ENCODE data around the gene MAP7.
"Not testable (repeated sequence)": the region's sequence is repeated elsewhere in the genome, so short reads cannot be mapped to it uniquely, and the experiment has no call there.

The MAP7 gene

DNA sequence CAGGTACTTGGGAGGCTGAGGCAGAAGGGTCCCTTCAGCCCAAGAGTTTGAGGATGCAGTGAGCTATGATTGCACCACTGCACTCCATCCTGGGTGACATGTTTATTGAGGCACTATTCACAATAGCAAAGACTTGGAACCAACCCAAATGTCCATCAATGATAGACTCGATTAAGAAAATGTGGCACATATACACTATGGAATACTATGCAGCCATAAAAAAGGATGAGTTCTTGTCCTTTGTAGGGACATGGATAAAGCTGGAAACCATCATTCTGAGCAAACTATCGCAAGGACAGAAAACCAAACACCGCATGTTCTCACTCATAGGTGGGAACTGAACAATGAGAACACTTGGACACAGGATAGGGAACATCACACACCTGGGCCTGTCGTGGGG lies 149.0 kb downstream of the MAP7 start:
- in situ Hi-C loops (cut with MboI; ENCODE audit: low sequenced_read_pairs) = not testable (repeated sequence)

DNA sequence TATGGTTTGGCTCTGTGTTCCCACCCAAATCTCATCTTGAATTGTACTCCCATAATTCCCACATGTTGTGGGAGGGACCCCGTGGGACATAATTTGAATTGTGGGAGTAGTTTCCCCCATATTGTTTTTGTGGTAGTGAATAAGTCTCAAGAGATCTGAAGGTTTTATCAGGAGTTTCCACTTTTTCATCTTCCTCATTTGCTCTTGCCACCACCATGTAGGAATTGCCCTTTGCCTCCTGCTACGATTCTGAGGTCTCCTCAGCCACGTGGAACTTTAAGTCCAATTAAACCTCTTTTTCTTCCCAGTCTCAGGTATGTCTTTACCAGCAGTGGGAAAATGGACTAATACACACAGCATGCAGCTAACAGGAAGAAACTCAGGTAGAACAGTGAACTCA lies 151.8 kb downstream of the MAP7 start:
- in situ Hi-C loops (cut with MboI; ENCODE audit: low sequenced_read_pairs) = no loop called here

DNA sequence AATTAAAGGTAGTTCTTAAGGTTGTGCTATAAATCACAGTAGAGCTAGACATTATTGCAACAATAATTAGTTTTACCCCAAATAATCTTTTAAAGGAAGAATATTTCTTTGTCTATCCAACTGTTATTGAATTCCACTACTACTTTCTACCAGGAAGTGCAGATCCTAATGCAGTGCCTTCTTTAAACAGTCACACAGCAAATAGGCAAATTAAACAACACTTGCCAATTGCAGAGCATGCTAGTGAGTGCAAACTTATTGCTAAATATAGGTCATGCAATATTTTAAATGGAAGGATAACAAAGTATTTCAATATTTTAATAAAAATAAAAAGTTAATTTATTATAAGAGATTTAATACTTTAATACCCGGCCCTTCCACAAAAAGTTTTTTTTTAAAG lies 153.3 kb downstream of the MAP7 start:
- in situ Hi-C loops (cut with MboI; ENCODE audit: low sequenced_read_pairs) = no loop called here

DNA sequence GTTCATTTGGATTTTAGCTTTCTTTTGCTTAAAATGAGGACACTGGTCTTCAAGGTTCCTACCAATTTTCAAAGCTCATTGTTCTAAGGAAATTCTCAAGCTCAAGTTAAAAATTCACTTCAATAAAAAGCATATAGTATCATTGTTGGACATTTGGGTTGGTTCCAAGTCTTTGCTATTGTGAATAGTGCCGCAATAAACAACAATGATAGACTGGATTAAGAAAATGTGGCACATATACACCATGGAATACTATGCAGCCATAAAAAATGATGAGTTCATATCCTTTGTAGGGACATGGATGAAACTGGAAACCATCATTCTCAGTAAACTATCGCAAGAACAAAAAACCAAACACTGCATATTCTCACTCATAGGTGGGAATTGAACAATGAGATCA lies 159.3 kb downstream of the MAP7 start:
- in situ Hi-C loops (cut with MboI; ENCODE audit: low sequenced_read_pairs) = not testable (repeated sequence)

DNA sequence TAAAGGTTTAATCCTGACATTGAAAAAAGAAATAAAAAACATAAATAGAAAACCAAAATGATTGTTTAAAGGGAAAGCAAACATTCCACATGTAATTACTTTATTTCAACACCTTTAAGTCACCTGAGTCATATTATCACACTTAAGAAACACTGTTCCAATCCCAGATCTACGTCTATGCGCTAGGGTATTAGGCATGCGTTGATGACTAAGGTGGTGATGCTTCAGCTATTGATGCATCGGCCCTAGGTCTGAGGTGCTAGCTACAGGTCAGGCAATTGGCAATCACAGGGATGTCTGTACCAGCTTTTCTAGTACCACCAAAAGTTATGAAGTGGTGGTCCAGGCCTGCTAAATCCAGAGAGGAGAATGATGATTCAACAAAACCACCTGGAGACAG lies 162.9 kb downstream of the MAP7 start:
- in situ Hi-C loops (cut with MboI; ENCODE audit: low sequenced_read_pairs) = no loop called here

DNA sequence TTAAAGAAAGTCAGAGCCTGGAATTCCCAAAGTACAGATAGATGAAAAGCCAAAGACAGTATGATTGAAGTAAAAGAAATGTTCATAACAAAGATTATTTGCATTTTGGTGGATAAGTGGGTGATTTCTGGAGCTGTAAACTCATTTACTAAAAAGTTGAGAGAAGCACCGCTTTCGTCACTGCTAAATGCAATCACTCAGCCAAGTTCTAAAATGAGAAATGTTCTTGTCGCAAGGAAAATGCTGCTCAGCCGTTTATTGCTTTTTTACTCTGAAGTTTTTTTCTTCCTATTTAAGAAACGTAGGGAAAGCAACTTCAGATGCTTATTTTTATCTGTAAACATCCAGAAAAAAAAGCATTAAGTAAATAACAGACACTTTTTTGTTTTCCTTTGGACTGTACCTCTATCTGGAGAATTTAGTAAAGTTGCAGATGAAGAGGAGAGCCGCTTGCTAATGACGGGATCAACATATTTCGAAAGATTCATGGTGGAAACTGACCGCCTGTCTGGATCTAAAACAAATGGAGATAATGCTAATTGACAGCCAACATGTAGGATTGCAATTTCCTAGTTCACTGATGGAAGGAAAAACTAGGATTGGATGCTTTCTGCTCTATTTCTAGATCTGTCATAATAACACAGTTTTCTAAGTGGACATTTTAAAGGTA lies 166.8 kb downstream of the MAP7 start:
- in situ Hi-C loops (cut with MboI; ENCODE audit: low sequenced_read_pairs) = no loop called here

DNA sequence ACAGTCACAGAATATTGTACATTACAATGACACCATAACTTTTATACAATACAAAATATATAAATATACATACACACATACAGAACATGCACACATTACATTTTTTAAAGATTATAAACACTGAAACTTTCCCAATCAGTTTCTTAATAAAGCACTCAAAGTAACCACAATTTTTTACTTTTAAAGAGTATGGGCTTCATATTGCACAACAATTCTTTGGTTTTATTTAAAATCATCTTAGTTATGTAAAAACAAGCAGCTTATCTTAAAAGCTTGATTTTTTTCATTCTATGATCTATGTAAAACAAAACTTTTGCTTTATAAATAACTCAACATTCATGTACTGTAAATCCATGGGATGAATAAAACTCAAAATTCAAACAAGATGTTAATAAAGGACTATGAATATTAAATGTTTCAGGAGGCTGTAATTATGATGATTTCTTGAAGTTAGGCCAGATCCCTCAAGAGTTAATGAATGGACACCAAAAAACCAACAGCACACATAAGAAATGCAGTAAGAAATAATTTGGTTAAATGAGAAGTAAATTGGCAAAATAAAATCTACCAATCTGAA lies 167.5 kb downstream of the MAP7 start:
- in situ Hi-C loops (cut with MboI; ENCODE audit: low sequenced_read_pairs) = no loop called here

DNA sequence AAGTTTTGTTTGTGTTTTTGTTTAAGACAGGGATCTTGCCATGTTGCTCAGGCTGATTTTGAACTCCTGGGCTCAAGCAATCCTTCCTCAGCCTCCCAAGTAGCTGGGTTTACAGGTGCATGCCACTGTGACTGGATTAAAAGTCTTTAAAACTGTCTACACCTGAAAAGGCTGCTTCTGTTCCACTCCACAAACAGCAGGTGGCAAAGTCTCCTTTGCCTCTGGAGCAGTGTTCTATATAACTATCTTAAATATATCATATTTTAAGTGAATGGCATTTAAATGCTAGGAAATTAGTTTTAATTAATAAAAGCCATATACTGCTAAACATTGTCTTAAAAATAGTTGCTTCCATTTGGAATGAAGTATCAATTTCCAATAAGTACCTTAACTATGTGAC lies 171.3 kb downstream of the MAP7 start:
- in situ Hi-C loops (cut with MboI; ENCODE audit: low sequenced_read_pairs) = no loop called here

DNA sequence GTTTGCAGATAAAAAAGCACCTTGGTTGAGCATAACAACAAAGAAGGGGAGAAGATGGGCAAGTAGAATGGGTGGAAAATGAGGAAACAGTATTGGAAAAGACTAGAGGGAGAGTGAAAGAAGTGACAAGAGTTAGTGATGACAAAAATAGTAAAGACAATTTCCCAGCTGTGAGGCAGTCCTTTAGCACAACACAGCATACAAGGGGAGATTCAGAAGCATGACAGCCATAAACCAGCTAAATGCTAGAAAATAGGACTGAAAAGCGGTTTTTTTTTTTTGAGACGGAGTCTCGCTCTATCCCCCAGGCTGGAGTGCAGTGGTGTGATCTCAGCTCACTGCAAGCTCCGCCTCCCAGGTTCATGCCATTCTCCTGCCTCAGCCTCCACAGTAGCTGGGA lies 174.4 kb downstream of the MAP7 start:
- in situ Hi-C loops (cut with MboI; ENCODE audit: low sequenced_read_pairs) = not testable (repeated sequence)

DNA sequence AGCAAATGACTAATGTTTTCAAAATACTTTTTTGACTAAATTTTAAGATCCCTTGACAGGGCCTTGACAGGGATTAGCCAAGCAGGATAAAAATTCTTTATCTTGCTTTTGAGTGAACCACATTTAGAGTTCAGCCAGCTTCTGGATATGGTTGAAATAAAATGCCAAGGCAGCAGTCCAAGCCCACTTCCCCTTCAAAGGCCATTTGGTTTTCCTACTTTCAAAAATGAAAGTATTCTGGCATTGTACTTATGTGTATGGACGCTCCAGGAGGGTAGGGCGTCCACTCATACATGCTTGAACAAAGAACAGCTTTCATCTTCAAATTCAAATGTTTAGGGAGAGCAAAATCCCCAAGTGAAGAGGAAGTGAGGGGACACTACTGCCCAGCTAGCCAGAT lies 178.3 kb downstream of the MAP7 start:
- in situ Hi-C loops (cut with MboI; ENCODE audit: low sequenced_read_pairs) = no loop called here

DNA sequence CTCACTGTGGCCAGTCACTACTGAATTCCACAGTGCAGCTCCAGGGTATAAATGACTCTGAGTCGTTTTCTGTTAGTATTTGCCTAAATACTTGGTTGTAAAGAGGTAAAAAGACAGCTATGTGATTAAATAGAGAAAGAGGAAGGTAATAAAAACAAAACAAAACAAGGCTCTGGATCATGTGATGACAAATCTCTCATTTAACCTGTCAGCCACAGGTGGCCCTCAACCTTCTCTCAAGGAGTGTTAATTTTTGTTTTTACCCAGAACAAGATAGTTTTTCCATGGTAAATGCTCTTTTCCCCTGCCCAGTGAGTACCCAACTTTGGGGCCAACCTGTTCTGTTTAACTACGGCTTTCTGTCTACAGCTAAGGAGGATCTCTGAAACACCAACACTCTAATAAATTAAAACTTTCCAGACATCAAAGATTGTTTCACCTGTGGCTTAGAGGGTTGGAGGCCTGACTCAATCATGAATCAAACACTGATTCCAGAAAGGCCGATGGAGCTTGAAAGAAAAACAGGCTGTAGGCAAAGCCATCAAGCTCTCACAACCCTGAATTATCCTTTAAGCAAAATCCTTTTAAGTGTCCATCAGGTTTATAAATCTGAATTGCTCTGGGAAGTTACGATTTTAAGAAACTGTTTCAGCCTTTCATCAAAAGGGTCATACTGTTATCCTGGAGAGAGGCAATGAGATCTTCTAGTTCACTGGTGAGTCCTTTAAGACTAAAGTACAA lies 179.1 kb downstream of the MAP7 start:
- in situ Hi-C loops (cut with MboI; ENCODE audit: low sequenced_read_pairs) = no loop called here

DNA sequence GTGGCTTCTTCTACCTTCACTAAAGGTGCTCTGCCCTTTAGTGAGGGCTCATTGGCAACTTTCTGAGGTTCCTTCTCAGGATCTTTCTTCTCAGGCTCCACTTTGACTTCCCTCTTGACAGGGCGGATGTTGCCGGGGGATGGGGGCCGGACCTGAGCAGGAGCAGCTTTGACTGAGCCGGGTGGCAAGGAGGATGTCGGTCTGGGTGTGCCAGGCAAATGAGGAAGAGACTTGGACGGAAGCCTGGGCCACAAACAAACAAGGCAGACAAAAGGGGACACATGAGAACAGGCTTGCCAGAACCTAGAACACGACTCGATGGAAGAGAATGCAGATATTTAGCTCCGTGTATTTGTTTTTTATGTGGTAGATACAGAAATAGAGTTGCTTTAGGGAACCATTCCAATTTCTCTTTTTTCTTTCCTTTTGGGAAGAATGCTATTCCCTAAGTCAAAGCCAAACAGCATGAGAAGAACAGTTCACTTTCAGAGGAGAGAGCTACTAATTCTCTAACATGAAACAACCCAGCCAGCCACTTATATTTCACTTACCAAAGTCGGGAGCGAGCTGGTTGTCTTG lies 184.4 kb downstream of the MAP7 start:
- in situ Hi-C loops (cut with MboI; ENCODE audit: low sequenced_read_pairs) = no loop called here

DNA sequence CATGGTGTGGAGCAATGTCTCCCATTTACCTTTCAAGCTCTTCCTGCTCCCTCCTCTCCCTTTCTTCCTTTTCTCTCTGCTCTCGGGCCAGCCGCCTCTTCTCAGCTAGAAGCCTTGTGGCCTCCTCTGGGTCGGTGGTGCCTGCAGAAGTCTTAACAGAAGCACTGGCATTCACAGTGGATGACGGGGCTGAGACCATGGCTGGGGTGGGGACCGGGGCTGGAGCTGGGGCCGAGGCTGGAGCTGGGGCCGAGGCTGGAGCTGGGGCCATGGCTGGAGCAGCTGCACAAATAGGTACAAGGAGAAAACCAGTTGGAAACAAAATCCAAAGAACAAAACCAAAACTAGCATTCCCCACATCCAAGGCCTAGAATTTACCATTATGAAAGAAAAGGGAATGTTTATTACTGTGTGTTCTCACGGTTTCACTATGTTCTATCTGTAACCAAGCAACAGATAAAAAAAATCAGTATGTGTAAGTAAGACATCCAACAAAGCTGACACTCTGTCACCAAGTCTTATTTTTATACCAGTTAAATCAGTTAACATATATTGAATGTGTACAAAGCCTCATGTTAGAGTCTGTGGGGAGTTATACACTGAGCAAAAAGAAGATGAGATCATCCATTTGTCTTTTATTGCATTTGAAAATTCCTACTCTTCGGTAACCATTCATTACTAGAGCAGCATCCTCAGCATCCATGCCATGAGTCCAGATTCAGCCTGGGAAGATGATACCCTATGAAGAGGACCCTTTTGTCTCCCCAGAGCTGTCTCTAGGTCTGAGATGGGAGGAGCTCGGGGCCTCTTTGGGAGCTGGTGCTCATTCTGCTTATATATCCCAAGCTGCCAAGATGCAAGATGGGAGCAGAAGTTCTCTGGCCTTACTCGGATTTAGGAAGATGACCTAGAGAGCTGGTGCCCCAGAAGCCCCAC lies 187.5 kb downstream of the MAP7 start:
- in situ Hi-C loops (cut with MboI; ENCODE audit: low sequenced_read_pairs) = no loop called here

DNA sequence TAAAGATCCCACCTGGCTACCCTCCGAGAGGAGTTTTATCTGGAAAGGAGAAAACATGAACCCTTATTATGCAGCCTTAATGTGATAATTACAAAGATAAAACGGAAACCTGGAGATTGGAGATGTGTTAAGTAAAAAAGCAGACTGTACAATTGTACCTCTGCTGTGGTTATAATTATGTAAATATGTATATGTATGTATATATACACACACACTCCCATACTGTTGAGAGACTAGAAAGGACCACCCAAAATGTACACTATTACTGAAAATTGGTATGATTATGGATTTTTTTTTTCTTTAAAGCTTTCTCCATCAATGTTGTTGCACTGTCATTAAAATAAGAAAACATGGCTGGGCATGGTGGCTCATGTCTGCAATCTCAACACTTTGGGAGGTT lies 188.4 kb downstream of the MAP7 start:
- in situ Hi-C loops (cut with MboI; ENCODE audit: low sequenced_read_pairs) = no loop called here

DNA sequence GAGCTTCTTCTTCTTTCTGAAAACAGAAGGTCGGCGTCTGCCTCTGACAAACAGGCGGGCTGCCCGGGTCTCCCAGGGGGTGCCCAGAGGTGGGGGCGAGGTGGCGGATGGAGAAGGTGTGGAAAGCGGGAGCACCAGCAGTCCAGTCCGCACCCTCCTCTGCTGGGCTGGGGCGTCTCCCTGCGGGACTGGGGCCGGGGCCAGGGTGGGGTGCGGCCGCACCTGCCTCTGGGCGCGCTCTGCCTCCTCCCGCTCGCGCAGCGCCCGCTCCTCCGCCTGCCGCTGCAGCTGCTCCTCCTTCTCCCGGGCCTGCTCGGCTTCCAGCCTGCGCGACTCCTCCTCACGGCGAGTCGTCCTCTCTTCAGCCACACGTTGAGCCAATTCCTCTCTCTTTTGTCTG lies 189.4 kb downstream of the MAP7 start:
- in situ Hi-C loops (cut with MboI; ENCODE audit: low sequenced_read_pairs) = no loop called here

DNA sequence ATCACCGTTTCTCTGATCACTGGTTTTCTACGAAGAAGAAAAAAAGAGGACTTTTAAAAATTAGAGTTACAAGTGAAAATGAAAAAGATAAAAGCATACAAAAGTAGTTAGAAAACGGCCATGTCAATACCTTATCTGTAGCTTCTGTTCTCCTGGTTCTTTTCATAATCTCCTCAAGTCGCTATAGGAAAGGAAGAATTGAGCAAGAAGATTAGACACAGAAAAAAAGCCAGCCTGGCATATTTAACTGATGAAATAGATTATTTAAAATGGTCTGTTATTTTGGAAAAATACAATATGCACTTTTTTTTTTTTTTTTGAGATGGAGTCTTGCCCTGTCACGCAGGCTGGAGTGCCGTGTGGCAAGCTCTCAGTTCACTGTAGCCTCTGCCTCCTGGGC lies 190.4 kb downstream of the MAP7 start:
- in situ Hi-C loops (cut with MboI; ENCODE audit: low sequenced_read_pairs) = no loop called here

DNA sequence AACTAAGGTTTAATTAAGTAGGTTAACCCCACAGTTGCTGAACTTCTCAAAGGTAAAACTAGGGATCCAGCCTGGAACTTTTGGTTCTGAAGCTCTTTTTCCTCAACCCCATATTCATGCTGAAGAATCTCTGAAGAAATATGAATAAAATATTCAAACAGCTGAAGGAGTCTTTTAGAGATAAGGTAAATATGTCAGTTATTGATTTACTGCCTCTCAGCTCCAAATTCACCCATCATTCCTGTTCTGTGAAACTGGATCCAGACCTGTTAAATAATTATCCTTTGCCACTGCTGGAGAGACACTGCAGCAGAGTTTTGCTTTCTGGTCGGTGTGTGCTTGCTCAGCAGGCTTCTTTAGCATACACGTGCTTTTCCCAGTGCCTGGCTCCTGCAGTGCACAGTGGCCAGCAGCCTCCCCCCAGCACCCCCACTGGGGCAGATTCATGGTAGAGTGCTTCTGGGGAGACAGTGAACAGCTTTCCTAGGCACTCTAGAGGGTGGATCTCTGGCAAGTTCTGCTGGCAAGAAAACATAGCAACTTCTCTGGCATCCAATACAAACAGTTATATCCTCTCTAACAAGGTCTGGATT lies 198.6 kb downstream of the MAP7 start:
- in situ Hi-C loops (cut with MboI; ENCODE audit: low sequenced_read_pairs) = no loop called here

DNA sequence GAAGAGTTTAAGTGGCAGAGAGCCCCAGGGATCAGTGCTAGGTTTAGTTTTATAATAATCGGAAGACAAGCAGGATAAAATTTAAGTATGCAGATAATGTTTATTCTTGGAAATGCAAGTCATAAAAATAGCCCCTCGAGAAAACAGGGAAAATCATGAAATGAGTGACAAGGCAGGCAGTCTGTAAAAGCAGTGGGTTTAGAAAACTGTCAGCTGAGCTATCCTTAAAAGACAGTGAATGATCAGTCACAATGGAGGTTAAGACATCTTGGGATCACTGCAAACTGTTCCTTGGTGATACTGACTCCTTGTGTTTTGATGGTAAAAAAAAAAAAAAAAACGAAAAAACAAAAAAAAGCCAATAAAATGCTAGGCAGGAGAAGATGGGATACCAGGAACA lies 199.3 kb downstream of the MAP7 start:
- in situ Hi-C loops (cut with MboI; ENCODE audit: low sequenced_read_pairs) = no loop called here

DNA sequence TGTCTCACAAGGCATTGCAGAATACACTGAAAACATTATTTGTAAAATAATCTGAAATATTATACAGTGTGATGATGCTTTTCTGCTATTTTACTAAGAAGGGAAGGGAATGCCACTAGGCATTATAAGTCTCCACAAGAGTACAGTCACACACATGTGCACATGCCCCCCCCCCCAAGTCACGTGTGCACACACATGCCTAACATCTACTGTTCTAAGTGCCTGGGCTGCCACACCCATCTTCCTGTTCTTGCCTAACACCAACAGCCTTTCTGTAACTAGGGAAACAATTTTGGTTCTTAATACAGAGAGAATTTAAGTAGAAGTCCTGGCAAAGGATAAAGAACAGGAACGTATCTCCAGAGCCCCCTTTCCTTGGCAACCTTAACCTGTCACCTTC lies 202.4 kb downstream of the MAP7 start:
- in situ Hi-C loops (cut with MboI; ENCODE audit: low sequenced_read_pairs) = no loop called here

DNA sequence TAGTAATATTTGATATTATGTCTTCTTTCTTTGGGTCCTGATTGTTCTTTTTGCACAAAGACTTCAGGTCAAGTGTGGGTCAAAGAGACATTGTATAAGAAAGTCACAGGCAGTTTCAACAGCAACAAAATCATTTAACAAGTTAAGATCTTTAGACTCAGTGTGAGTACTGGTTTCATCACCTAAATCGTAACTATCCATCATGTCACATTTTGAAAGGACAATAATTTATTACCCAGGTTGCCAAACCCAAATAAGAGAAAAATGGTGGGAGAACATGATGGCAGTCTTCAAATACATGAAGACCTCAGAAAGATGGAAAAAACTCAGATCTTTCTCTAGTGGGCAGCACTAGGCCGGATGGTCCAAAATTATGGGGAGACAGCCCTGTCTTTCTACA lies 205.1 kb downstream of the MAP7 start:
- in situ Hi-C loops (cut with MboI; ENCODE audit: low sequenced_read_pairs) = no loop called here

DNA sequence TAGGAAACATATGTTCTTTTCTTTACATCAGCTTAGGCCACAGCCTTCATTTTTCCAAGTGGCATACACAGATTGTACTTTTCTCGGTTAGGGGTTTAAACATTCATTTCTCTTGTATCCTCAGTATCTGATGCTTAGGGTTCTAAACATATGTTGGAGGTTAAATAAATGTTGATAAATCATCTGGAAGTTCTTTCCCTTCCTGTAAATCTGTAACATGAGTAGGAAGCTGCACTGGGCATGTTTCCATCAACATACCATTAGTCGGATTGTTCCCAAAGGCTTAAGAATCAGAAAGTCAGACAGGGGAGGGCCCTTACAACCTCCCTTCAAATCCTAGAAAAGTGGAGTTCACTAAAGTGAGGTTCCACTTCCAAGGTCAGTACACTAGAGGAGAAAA lies 205.8 kb downstream of the MAP7 start:
- in situ Hi-C loops (cut with MboI; ENCODE audit: low sequenced_read_pairs) = no loop called here

Measured in HL-60/S4 treated with phorbol 12-myristate 13-acetate at 8.2 ng/mL for 4 days and 3 days (cell line).